Activated naive CD4-positive, alpha-beta T cell treated with Interleukin-2 at 50 U/mL for 16 hours (primary cell): ENCODE results near the gene HMOX1.

ENCODE experiments used
- DNase-seq: peaks from one replicate; pipeline ENCODE4 v3.0.0-alpha.2; 2020

The HMOX1 gene

GRCh38 chr22:35409783-35410662 lies 29.1 kb downstream of the HMOX1 start:
- no peak for DNase-seq

GRCh38 chr22:35410663-35411034 lies 29.8 kb downstream of the HMOX1 start:
- no peak for DNase-seq

- DNase-seq: no peak
Observed at GRCh38 chr22:35411102-35411501, 30.2 kb downstream of the HMOX1 start.

DNA sequence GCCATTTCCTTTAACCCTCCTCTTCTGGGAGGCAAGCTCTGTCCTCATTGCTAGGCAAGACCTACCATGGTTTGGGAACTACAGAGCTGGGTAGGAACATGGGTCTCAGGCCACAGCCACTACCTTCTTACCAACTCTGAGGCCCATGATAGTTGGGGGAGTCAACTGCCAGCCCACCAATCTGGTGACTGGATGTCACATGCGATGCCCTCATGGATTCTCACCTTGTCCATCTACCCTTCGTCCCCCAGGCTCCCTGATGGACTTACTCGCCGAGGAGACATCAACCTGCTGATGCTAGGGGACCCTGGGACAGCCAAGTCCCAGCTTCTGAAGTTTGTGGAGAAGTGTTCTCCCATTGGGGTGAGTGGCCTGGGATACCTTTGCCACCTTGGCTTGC lies 32.7 kb downstream of the HMOX1 start:
- DNase-seq: no peak

DNA sequence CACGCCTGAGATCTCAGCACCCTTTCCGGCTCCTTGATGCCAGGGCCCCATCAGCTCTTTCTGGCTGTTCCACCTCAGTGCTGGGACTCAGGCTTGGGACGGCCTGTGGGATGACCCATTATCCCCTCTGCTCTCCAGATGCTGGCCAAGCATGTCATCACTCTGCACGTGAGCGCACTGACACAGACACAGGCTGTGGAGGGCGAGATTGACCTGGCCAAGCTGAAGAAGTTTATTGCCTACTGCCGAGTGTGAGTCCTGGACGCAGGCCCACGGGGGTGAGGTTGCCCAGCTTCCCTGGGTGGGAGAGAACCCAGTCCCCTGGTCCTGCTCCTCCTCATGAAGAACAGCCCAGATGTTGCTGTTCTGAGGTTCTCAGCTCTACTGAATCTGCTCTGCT lies 36.7 kb downstream of the HMOX1 start:
- no peak for DNase-seq

DNA sequence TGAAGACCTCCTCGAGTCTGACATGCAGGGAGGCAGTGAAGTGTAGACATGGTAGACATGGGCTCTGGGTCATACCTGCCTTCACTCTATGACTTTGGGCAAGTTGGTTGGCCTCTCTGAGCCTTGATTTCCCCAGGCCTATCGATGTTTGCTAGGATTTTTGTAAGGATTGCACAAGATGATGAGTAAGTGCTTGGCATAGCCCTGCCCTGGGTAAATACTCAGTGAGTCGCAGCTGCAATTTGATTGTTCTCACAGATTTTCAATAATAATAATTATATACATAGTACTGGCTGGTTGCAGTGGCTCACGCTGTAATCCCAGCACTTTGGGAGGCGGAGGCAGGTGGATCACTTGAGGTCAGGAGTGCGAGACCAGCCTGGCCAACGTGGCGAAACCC lies 37.2 kb downstream of the HMOX1 start:
- DNase-seq: no peak

DNA sequence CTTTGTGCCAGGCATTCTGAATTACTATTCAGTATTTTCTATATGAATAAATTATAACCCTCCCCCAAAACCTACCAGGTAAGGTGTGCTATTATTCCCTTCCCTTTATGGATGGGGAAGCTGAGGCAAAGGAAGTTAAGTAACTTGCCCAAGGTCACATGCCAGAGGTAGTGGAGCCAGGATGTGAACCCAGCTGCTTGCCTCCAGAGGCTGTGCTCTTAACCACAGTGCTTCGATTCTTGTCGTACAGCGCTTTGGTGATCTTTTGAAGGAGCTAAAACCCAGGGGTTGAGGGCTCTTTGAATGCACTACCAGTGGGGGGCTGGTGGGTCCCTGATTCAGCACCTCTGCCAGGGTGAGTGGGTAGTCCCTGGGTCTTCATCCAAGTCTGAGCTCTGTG lies 37.8 kb downstream of the HMOX1 start:
- no peak for DNase-seq

DNA sequence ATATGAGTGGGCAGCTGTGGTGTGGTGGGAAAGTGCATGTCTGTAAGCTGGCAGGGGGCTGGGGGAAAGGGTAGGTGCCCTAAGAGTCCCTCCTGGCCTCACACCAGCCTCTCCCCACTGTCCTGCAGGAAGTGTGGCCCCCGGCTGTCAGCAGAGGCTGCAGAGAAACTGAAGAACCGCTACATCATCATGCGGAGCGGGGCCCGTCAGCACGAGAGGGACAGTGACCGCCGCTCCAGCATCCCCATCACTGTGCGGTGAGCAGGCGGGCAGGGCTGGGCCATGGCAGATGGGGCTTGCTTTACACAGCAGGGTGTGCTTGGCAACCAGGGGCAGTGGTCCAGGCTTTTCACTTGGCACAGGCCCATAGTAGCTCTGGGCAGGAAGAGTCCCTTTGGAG lies 38.9 kb downstream of the HMOX1 start:
- DNase-seq: no peak

GRCh38 chr22:35421121-35421520 lies 40.2 kb downstream of the HMOX1 start:
- no peak for DNase-seq

DNA sequence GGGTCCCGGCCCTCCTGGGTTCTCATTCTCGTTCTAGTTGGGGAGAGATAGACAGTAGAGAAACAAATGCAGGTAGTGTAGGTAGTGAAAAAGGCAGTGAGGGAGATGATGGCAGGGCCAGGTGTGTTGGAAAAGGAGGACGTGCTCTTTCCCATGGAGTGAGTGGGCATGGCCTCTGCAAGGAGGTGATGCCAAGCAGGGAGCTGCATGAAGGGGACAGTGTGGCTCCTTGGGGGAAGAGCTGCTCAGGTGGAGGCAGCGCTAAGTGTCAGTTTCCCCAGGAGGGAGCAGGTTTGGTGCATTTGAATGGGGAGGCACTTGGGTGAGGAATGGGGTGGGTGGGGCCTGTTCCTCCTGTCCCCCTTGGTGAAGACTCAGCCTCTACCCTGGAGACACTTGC lies 41.2 kb downstream of the HMOX1 start:
- no peak for DNase-seq

GRCh38 chr22:35422936-35423335 lies 42.0 kb downstream of the HMOX1 start:
- DNase-seq: no peak

GRCh38 chr22:35424081-35424480 lies 43.2 kb downstream of the HMOX1 start:
- no peak for DNase-seq

DNA sequence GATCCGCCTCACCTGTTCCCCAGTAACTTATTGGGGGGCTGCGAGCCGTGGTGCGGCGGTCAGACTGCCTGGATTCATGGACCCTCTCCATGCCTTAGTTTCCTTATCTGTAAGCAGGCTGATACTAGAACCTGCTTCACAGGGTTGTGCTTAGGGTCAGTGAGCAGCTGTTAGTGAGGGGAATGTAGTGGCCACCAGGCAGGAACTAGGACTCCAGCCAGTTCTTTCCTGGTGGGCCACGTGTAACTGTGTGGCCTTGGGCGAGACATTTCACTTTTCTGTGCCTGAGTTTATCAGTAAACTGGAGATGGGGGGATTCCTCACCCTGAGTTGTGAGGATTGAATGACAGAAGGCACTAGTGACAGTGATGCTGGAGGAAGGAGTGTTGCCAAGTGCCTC lies 43.9 kb downstream of the HMOX1 start:
- DNase-seq: no peak

DNA sequence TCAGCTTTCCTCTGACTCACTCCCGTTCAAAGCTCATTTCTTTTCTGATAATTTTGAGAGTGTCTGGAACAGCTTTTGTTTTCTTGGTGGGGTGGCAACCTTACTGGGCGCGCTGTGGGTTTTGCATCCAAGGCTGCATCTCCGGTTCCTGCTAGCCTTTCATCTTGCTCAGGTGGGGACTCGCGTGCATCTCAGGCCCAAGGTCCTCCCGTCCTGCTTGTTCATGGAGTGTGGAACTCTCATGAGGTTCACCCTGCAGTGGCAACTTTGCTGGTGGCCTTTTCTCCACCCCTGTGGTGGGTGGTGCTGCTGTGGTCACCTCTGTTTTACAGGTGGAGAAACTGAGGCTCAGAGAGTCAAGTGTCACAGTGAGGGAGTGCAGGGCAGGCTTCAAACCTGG lies 44.6 kb downstream of the HMOX1 start:
- DNase-seq: no peak

DNA sequence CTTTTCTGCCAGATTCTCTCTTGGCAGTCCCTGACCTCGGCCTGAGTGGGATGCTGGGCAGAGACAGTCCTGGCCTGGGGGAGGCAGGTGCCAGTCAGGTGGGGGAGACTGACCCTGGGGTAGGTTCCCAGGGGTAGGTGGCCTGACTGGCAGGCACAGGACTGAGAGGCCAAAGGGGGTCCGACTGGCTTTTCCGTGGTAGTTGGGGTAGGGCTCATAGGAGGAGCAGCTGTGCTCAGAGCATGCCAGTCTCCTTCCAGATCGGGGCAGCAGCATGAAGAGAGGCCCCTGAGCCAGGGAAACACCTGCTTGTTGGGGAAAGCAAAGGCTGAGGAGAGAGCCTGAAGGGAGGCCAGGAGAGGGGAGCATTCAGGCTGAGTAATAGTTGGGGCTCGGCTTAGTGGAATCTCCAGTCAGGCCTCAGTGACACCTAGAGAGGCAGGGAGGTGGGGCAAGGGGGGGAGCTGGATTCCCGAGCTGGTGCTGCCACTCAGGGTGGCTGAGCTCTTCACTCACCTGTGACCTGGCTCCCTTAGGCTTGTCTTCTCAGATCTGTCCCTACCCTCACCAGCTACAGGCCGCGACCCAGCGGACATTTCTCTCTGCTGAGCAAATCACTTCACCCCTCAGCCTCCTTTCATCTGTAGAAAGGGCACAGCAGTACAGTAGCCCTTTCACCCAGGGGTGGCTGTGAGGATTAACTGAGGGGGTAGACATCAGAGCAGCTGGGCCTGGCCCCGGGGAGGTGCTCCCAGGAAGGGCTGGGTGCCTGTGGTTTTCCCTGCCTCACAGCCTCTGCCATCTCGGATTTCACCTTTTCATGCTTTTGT lies 45.3 kb downstream of the HMOX1 start:
- DNase-seq: no peak

DNA sequence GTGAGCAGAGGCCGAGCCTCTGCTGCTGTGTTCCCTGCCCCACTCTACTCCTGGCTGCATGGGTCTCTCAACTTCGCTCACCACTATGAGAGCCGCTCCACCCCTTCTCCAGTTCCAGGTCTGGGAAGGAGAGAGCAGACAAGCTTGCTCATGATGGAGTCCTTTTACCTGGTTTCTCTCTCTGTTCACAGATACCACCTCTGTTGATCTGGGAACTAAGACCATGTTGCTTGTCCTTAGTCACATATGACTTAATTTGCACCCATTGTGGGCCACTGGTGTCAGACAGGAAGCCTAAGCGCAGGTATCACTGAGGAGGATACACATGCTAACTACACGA lies 45.9 kb downstream of the HMOX1 start:
- no peak for DNase-seq

DNA sequence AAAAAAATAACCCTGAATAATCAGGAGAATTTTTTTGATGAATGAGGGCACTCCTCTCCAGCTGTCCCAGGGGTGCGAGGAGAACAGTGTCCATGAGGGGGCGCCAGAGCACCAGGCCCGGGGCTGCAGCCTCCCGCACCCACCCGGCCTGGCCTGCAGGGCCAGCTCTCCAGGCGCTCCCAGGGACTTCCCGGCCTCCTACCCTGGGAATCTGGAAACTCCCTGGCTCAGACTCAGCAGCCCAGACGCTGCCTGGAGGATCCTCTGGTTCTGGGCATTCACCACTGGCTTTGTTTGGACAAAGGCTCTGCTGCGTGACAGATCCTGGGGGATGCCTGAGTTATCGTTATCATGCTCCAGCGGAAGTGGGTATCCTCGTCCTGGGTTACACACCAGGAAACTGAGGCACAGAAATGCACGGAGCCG lies 50.0 kb downstream of the HMOX1 start:
- DNase-seq: peak; percentile 69

GRCh38 chr22:35431483-35432227 lies 50.8 kb downstream of the HMOX1 start:
- no peak for DNase-seq

GRCh38 chr22:35432228-35432905 lies 51.5 kb downstream of the HMOX1 start:
- DNase-seq: no peak

DNA sequence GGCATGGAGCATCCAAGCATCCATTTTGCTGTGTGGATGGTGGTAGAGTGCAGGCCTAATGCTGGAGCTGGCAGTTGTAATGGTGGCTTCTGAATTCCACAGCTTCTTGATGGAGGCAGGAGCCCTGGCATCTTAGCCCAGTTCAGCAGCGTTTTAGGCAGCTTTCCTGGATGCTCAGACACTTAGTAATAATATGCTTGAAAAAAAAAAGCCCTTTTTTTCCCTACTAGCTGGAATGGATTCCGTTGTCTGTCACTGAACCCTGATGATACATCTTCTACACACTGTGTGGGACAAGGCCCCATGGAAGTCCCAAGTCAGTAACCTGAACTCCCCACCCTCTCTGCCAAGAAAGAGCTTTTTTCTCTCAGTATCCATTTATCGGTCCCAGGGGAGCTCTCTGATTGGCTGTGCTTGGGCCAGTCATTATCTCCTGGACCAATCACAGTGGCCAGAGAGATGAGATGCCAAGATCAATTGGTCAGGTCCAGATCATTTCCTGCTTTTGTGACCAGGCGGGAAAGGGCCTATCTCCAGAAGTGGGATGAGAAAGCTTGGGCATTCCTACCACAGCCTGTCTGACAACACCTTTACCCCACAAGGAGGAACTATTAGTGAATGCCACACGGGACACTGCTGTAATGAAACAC lies 53.3 kb downstream of the HMOX1 start:
- DNase-seq: no peak

DNA sequence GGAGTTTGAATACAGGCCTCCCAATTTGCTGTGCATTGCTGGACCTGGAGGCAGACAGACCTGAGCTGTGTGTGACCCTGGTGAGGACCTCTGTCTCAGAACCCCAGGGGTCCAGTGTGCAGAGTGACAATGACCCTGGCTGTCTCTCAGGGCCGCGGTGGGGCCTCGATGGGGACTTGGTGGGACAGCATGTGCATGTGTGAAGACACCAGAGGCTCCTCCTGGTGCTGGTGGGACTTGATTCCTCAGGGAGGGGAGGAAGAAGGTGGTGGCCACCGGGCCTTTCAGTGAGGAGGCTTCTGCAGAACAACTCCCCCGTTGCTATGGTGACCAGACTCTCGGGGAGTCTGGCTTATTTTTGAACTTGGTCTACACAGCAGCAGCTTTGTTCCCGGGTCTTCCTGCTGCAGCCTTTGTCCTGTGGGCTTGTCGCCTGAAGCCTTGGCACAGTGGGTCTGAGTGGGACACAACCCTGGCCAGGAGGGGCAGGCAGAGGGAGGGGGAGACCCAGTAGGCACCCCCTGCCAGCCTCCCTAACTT lies 54.4 kb downstream of the HMOX1 start:
- DNase-seq: no peak

DNA sequence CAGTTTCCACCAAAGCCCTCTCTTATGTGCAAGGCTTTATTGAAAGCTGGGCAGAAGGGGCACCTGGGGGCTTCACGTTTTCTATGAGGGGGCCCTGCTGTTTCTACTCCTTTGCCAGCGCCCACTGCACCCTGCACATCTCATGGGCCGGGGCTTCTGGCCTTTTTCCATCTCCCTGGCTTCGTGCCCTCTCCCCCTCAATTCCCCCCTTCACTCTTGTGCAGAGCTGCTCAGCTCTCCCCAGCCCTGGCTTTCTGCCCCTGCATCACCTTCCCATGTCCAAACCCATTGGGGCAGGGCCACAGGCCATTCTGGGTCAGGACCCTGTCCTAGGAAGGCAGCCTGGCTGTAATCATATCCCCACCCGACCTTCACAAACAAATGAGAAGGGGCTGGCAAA lies 55.5 kb downstream of the HMOX1 start:
- no peak for DNase-seq
